GM18511 (cell line): ENCODE results near the gene DMAC2.
"Not testable (repeated sequence)": the region's sequence is repeated elsewhere in the genome, so short reads cannot be mapped to it uniquely, and the experiment has no call there.

ENCODE experiments used
- ATAC-seq: cut with Tn5 transposase; IDR thresholded peaks from one replicate; pipeline ENCODE4 v1.9.1; 2021; ENCODE audit warnings: mild to moderate bottlenecking, moderate library complexity; ENCODE audit not compliant: unreplicated experiment

DMAC2 gene

GRCh38 chr19:41424335-41425173 lies 15.2 kb downstream of the DMAC2 start:
- ATAC-seq = no peak

- ATAC-seq = no peak
These were observed 16.8 kb downstream of the DMAC2 start for GRCh38 chr19:41422955-41423354.

GRCh38 chr19:41422456-41422855 lies 17.3 kb downstream of the DMAC2 start:
- ATAC-seq = no peak

GRCh38 chr19:41421973-41422372 lies 17.7 kb downstream of the DMAC2 start:
- no peak for ATAC-seq

GRCh38 chr19:41421314-41421713 lies 18.4 kb downstream of the DMAC2 start:
- no peak for ATAC-seq

GRCh38 chr19:41420101-41420880 lies 19.4 kb downstream of the DMAC2 start:
- no peak for ATAC-seq

GRCh38 chr19:41416194-41416674 lies 23.5 kb downstream of the DMAC2 start:
- no peak for ATAC-seq

GRCh38 chr19:41415154-41415571 lies 24.5 kb downstream of the DMAC2 start:
- ATAC-seq = no peak

- ATAC-seq = no peak
These were observed 25.3 kb downstream of the DMAC2 start for GRCh38 chr19:41414461-41414860.

GRCh38 chr19:41413947-41414346 lies 25.8 kb downstream of the DMAC2 start:
- ATAC-seq = no peak

GRCh38 chr19:41412953-41413352 lies 26.8 kb downstream of the DMAC2 start:
- ATAC-seq = no peak

GRCh38 chr19:41411968-41412265 lies 27.8 kb downstream of the DMAC2 start:
- ATAC-seq = no peak

GRCh38 chr19:41411100-41411967 lies 28.4 kb downstream of the DMAC2 start:
- ATAC-seq = no peak

- no peak for ATAC-seq
These were observed 29.2 kb downstream of the DMAC2 start for GRCh38 chr19:41410336-41411054.

- no peak for ATAC-seq
These were observed 30.4 kb downstream of the DMAC2 start for GRCh38 chr19:41409288-41409687.

- not testable (repeated sequence) for ATAC-seq
These were observed 30.9 kb downstream of the DMAC2 start for GRCh38 chr19:41408846-41409245.

GRCh38 chr19:41408256-41408655 lies 31.5 kb downstream of the DMAC2 start:
- ATAC-seq = no peak

- no peak for ATAC-seq
These were observed 32.4 kb downstream of the DMAC2 start for GRCh38 chr19:41407271-41407670.

- ATAC-seq = no peak
These were observed 33.9 kb downstream of the DMAC2 start for GRCh38 chr19:41405776-41406175.

- no peak for ATAC-seq
These were observed 36.3 kb downstream of the DMAC2 start for GRCh38 chr19:41403181-41403970.
